Panc1 (cell line): ENCODE results near the gene C10orf105.

Source experiments
- POLR2AphosphoS5 ChIP-seq: IDR thresholded peaks from 2 replicates; pipeline ENCODE4 v1.6.1; 2012; ENCODE audit warnings: mild to moderate bottlenecking, low read depth, low read length, moderate library complexity
- SIN3A ChIP-seq: IDR thresholded peaks from 2 replicates; pipeline ENCODE4 v1.6.1; 2012; ENCODE audit warnings: low read depth, mild to moderate bottlenecking, low read length, moderate library complexity, borderline replicate concordance; ENCODE audit not compliant: insufficient read depth
- TF ChIP-seq, protein P1 (sequence below): fragments of 450-650 bp; IDR thresholded peaks from 2 replicates; pipeline ENCODE4 v1.5.1; 2017; ENCODE audit warnings: mild to moderate bottlenecking

DNA sequence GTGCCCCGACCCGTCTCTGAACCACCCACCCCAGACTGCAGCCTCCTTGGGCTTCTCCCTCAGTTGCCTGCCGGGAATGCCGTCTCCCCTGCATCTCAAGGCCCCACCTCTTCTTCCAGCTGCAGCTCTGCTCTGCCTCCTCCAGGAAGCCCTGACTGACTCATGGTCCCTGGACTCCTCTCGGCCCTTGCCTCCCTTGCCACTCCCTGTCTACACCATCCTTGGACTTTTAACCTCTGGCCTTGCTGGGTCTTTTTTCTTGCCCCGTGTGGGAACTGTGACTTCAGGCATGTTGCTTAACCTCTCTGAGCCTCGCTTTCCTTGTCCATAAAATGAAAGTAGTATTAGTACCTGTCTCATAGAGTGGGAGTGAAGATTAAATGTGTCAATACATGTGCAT, 56.3 kb downstream of the C10orf105 start:
- TF ChIP-seq, protein P1, sequence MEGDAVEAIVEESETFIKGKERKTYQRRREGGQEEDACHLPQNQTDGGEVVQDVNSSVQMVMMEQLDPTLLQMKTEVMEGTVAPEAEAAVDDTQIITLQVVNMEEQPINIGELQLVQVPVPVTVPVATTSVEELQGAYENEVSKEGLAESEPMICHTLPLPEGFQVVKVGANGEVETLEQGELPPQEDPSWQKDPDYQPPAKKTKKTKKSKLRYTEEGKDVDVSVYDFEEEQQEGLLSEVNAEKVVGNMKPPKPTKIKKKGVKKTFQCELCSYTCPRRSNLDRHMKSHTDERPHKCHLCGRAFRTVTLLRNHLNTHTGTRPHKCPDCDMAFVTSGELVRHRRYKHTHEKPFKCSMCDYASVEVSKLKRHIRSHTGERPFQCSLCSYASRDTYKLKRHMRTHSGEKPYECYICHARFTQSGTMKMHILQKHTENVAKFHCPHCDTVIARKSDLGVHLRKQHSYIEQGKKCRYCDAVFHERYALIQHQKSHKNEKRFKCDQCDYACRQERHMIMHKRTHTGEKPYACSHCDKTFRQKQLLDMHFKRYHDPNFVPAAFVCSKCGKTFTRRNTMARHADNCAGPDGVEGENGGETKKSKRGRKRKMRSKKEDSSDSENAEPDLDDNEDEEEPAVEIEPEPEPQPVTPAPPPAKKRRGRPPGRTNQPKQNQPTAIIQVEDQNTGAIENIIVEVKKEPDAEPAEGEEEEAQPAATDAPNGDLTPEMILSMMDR = no peak
- no peak for TF ChIP-seq SIN3A
- no peak for TF ChIP-seq POLR2AphosphoS5
